Measurements from ENCODE around the gene ANAPC1.
"Not testable (repeated sequence)": the region's sequence is repeated elsewhere in the genome, so short reads cannot be mapped to it uniquely, and the experiment has no call there.

Gene ANAPC1

GRCh38 chr2:111911295-111911977, 27.4 kb upstream of the ANAPC1 start:
- not testable (repeated sequence) for H3K4me1 ChIP-seq (ENCODE audit: control insufficient read depth, insufficient read depth, low read length); H3K4me3 ChIP-seq (ENCODE audit: low read length); H3K27me3 ChIP-seq (ENCODE audit: control insufficient read depth, insufficient read depth, low read length); H3K9ac ChIP-seq (ENCODE audit: low read length); H3K27ac ChIP-seq (ENCODE audit: low read depth, low read length); H3K36me3 ChIP-seq (ENCODE audit: control insufficient read depth, insufficient read depth, low read length)

- no peak overlapping the region for H3K4me3 ChIP-seq (ENCODE audit: low read length)
- no peaks in the 10 kb centered on the region for H3K27me3 ChIP-seq (ENCODE audit: control insufficient read depth, insufficient read depth, low read length)
- no peaks in the 10 kb centered on the region for H3K36me3 ChIP-seq (ENCODE audit: control insufficient read depth, insufficient read depth, low read length)
- peaks cover 3% of the 10 kb centered on the region for H3K4me1 ChIP-seq (ENCODE audit: control insufficient read depth, insufficient read depth, low read length)
- no peak overlapping the region for H3K27ac ChIP-seq (ENCODE audit: low read depth, low read length)
- H3K9ac ChIP-seq (ENCODE audit: low read length) = no peak overlapping the region
Measured at GRCh38 chr2:111910609-111911277, 26.8 kb upstream of the ANAPC1 start.

GRCh38 chr2:111909997-111910396, 26.0 kb upstream of the ANAPC1 start:
- not testable (repeated sequence) for H3K36me3 ChIP-seq (ENCODE audit: control insufficient read depth, insufficient read depth, low read length); H3K27ac ChIP-seq (ENCODE audit: low read depth, low read length); H3K4me3 ChIP-seq (ENCODE audit: low read length); H3K27me3 ChIP-seq (ENCODE audit: control insufficient read depth, insufficient read depth, low read length); H3K9ac ChIP-seq (ENCODE audit: low read length); H3K4me1 ChIP-seq (ENCODE audit: control insufficient read depth, insufficient read depth, low read length)

GRCh38 chr2:111909079-111909478, 25.1 kb upstream of the ANAPC1 start:
- Histone ChIP-seq H3K9ac (ENCODE audit: low read length) (no peak overlapping the region), H3K4me3 (ENCODE audit: low read length) (no peak overlapping the region), H3K27me3 (ENCODE audit: control insufficient read depth, insufficient read depth, low read length) (no peaks in the 10 kb centered on the region), H3K4me1 (ENCODE audit: control insufficient read depth, insufficient read depth, low read length) (peaks cover 4% of the 10 kb centered on the region), H3K27ac (ENCODE audit: low read depth, low read length) (peak overlapping the region; percentile 16), H3K36me3 (ENCODE audit: control insufficient read depth, insufficient read depth, low read length) (no peaks in the 10 kb centered on the region)

- Histone ChIP-seq H3K27me3 (ENCODE audit: control insufficient read depth, insufficient read depth, low read length) (no peaks in the 10 kb centered on the region), H3K4me3 (ENCODE audit: low read length) (no peak overlapping the region), H3K9ac (ENCODE audit: low read length) (no peak overlapping the region), H3K36me3 (ENCODE audit: control insufficient read depth, insufficient read depth, low read length) (no peaks in the 10 kb centered on the region), H3K4me1 (ENCODE audit: control insufficient read depth, insufficient read depth, low read length) (peaks cover 4% of the 10 kb centered on the region), H3K27ac (ENCODE audit: low read depth, low read length) (peak overlapping the region; percentile 16)
Measured at GRCh38 chr2:111908578-111908977, 24.6 kb upstream of the ANAPC1 start.

GRCh38 chr2:111905990-111906735, 22.2 kb upstream of the ANAPC1 start:
- peaks cover 4% of the 10 kb centered on the region for H3K4me1 ChIP-seq (ENCODE audit: control insufficient read depth, insufficient read depth, low read length)
- peak overlapping the region; percentile 48 for H3K27ac ChIP-seq (ENCODE audit: low read depth, low read length)
- no peak overlapping the region for H3K4me3 ChIP-seq (ENCODE audit: low read length)
- no peaks in the 10 kb centered on the region for H3K27me3 ChIP-seq (ENCODE audit: control insufficient read depth, insufficient read depth, low read length)
- no peak overlapping the region for H3K9ac ChIP-seq (ENCODE audit: low read length)
- no peaks in the 10 kb centered on the region for H3K36me3 ChIP-seq (ENCODE audit: control insufficient read depth, insufficient read depth, low read length)

GRCh38 chr2:111905475-111905869, 21.5 kb upstream of the ANAPC1 start:
- not testable (repeated sequence) for H3K9ac ChIP-seq (ENCODE audit: low read length); H3K27me3 ChIP-seq (ENCODE audit: control insufficient read depth, insufficient read depth, low read length); H3K4me1 ChIP-seq (ENCODE audit: control insufficient read depth, insufficient read depth, low read length); H3K36me3 ChIP-seq (ENCODE audit: control insufficient read depth, insufficient read depth, low read length); H3K4me3 ChIP-seq (ENCODE audit: low read length)
- H3K27ac ChIP-seq (ENCODE audit: low read depth, low read length) = peak overlapping the region; percentile 48

GRCh38 chr2:111904726-111905474, 20.9 kb upstream of the ANAPC1 start:
- H3K9ac ChIP-seq (ENCODE audit: low read length) = no peak overlapping the region
- no peak overlapping the region for H3K4me3 ChIP-seq (ENCODE audit: low read length)
- no peaks in the 10 kb centered on the region for H3K27me3 ChIP-seq (ENCODE audit: control insufficient read depth, insufficient read depth, low read length)
- H3K27ac ChIP-seq (ENCODE audit: low read depth, low read length) = no peak overlapping the region
- H3K4me1 ChIP-seq (ENCODE audit: control insufficient read depth, insufficient read depth, low read length) = peaks cover 4% of the 10 kb centered on the region
- no peaks in the 10 kb centered on the region for H3K36me3 ChIP-seq (ENCODE audit: control insufficient read depth, insufficient read depth, low read length)

GRCh38 chr2:111903930-111904439, 20.0 kb upstream of the ANAPC1 start:
- peaks cover 4% of the 10 kb centered on the region for H3K4me1 ChIP-seq (ENCODE audit: control insufficient read depth, insufficient read depth, low read length)
- no peaks in the 10 kb centered on the region for H3K27me3 ChIP-seq (ENCODE audit: control insufficient read depth, insufficient read depth, low read length)
- no peak overlapping the region for H3K4me3 ChIP-seq (ENCODE audit: low read length)
- H3K27ac ChIP-seq (ENCODE audit: low read depth, low read length) = no peak overlapping the region
- no peak overlapping the region for H3K9ac ChIP-seq (ENCODE audit: low read length)
- no peaks in the 10 kb centered on the region for H3K36me3 ChIP-seq (ENCODE audit: control insufficient read depth, insufficient read depth, low read length)

- Histone ChIP-seq H3K27me3 (ENCODE audit: control insufficient read depth, insufficient read depth, low read length) (no peaks in the 10 kb centered on the region), H3K4me3 (ENCODE audit: low read length) (no peak overlapping the region), H3K36me3 (ENCODE audit: control insufficient read depth, insufficient read depth, low read length) (no peaks in the 10 kb centered on the region), H3K27ac (ENCODE audit: low read depth, low read length) (no peak overlapping the region), H3K4me1 (ENCODE audit: control insufficient read depth, insufficient read depth, low read length) (peaks cover 4% of the 10 kb centered on the region), H3K9ac (ENCODE audit: low read length) (no peak overlapping the region)
Measured at GRCh38 chr2:111903516-111903915, 19.5 kb upstream of the ANAPC1 start.

GRCh38 chr2:111900859-111901258, 16.9 kb upstream of the ANAPC1 start:
- peak overlapping the region; percentile 32 for H3K4me3 ChIP-seq (ENCODE audit: low read length)
- H3K27ac ChIP-seq (ENCODE audit: low read depth, low read length) = no peak overlapping the region
- no peak overlapping the region for H3K9ac ChIP-seq (ENCODE audit: low read length)

More at GRCh38 chr2:111900859-111901258, 16.9 kb upstream of the ANAPC1 start:
- H3K4me1 ChIP-seq (ENCODE audit: control insufficient read depth, insufficient read depth, low read length) = peaks cover 2% of the 10 kb centered on the region
- H3K27me3 ChIP-seq (ENCODE audit: control insufficient read depth, insufficient read depth, low read length) = no peaks in the 10 kb centered on the region
- H3K36me3 ChIP-seq (ENCODE audit: control insufficient read depth, insufficient read depth, low read length) = no peaks in the 10 kb centered on the region

Data from rectal smooth muscle tissue (tissue), 1 donor.